Smooth muscle cell (in vitro differentiated cells): ENCODE results near the gene ETV2. TPM values are rescaled to one million over a fixed set of nuclear protein-coding genes. Genes with fewer than 3 reads are reported as not detected.

Source experiments
- DNase-seq: peaks from one replicate; lab custom pipeline; 2025; ENCODE audit not compliant: unreplicated experiment; lab: John Stamatoyannopoulos, UW
- H2AFZ ChIP-seq: fragments of 200-600 bp; sonication (generic); 2 replicates; pipeline ENCODE4 v1.6.0; 2016; ENCODE audit warnings: antibody characterized with exemption, low read depth, mild to moderate bottlenecking
- H3F3A ChIP-seq: fragments of 200-600 bp; sonication (generic); 2 replicates; pipeline ENCODE4 v1.6.0; 2017; ENCODE audit warnings: antibody characterized with exemption, low read depth
- H3K27ac ChIP-seq: fragments of 200-600 bp; sonication (generic); 2 replicates; pipeline ENCODE4 v1.5.1; 2016; ENCODE audit warnings: low read depth, mild to moderate bottlenecking
- H3K27me3 ChIP-seq: fragments of 200-600 bp; sonication (generic); 2 replicates; pipeline ENCODE4 v1.6.1; 2016; ENCODE audit warnings: low read depth, mild to moderate bottlenecking
- H3K36me3 ChIP-seq: fragments of 200-600 bp; sonication (generic); 2 replicates; pipeline ENCODE4 v1.5.1; 2016; ENCODE audit warnings: low read depth
- H3K4me1 ChIP-seq: fragments of 200-600 bp; sonication (generic); 2 replicates; pipeline ENCODE4 v1.5.1; 2016; ENCODE audit warnings: low read depth
- H3K4me2 ChIP-seq: fragments of 200-600 bp; sonication (generic); 2 replicates; pipeline ENCODE4 v1.6.0; 2016; ENCODE audit warnings: mild to moderate bottlenecking
- H3K4me3 ChIP-seq: fragments of 200-600 bp; sonication (generic); 2 replicates; pipeline ENCODE4 v1.5.1; 2016; ENCODE audit warnings: mild to moderate bottlenecking
- H3K79me2 ChIP-seq: fragments of 200-600 bp; sonication (generic); 2 replicates; pipeline ENCODE4 v1.6.0; 2016; ENCODE audit warnings: low read depth, mild to moderate bottlenecking
- H3K9ac ChIP-seq: fragments of 200-600 bp; sonication (generic); 2 replicates; pipeline ENCODE4 v1.6.0; 2016; ENCODE audit warnings: low read depth
- H3K9me3 ChIP-seq: fragments of 200-600 bp; sonication (generic); replicated peaks from 2 replicates; pipeline ENCODE4 v1.5.1; 2016; ENCODE audit warnings: low read depth
- H4K20me1 ChIP-seq: fragments of 200-600 bp; sonication (generic); 2 replicates; pipeline ENCODE4 v1.6.0; 2016; ENCODE audit warnings: low read depth
- CTCF ChIP-seq: fragments of 200-600 bp; sonication (generic); IDR thresholded peaks from 2 replicates; pipeline ENCODE4 v1.5.1; 2017; ENCODE audit warnings: borderline replicate concordance, mild to moderate bottlenecking, antibody characterized with exemption; ENCODE audit not compliant: insufficient read depth, poor library complexity, severe bottlenecking
- WGBS: methylation state at CpG from one replicate; pipeline ENCODE4 v1.1.7; 2016; ENCODE audit warnings: low lambda C conversion rate; 5-methylcytosine and 5-hydroxymethylcytosine counted together
- polyA plus RNA-seq: library from polyadenylated mRNA; unstranded; fragments of >200 nt; fragmentation: Nextera tagmentation; extraction: Ambion mirVana; gene quantifications from 2 replicates; pipeline ENCODE4 v1.2.1, GENCODE V29; 2016
- total RNA-seq: library from RNA; depleted of rRNA; stranded (reverse); fragments of >200 nt; gene quantifications from 2 replicates; pipeline ENCODE4 v1.2.3, GENCODE V29; 2014

The ETV2 gene
- total and polyA plus RNA-seq, 2 experiments from 2014 or later, result 2.9 TPM; not detected in 1

DNA sequence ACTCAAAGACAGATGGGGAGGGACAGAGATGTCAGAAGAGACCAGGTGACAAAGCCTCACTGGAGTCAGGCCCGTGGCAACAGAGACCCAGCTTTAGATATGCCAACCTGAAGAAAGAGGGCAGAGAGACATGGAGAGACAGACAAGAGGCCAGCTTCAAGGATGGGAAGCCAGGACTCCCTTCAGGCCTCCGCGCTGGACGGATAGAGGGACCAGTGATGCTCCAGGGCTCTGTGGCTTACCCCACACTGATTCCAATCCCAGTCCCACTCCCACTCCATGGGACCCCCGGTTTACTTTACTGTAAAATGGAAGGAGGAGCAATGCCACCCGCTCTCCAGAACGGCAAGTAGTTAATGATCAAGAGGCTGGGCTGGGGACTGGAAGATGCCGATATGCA is 1.7 kb upstream of the ETV2 start:
- TF ChIP-seq CTCF, result no peak
- Histone ChIP-seq H2AFZ (no peak overlapping the region), H3K79me2 (no peaks in the 10 kb centered on the region), H3K9me3 (no peaks in the 10 kb centered on the region), H3K4me1 (peaks cover 13% of the 10 kb centered on the region), H3K36me3 (no peaks in the 10 kb centered on the region), H3K27ac (no peak overlapping the region), H3K27me3 (no peaks in the 10 kb centered on the region), H4K20me1 (no peaks in the 10 kb centered on the region), H3F3A (peaks cover 9% of the 10 kb centered on the region), H3K4me2 (no peak overlapping the region), H3K4me3 (no peak overlapping the region), H3K9ac (no peak overlapping the region)
- WGBS, result 95% methylated on average over 8 of the region's 8 CpGs
- no peak for DNase-seq

GRCh38 chr19:35642312-35642711 is 767 bp downstream of the ETV2 start:
- no peaks in the 10 kb centered on the region for H3K36me3 ChIP-seq
- H4K20me1 ChIP-seq, result no peaks in the 10 kb centered on the region
- no peak for DNase-seq
- H3K9me3 ChIP-seq, result no peaks in the 10 kb centered on the region
- H3K9ac ChIP-seq, result peak overlapping the region; percentile 28
- no peak overlapping the region for H3K4me3 ChIP-seq
- no peak for TF ChIP-seq CTCF
- peak overlapping the region; percentile 91 for H3K4me2 ChIP-seq
- 72% methylated on average over 10 of the region's 10 CpGs for WGBS
- no peak overlapping the region for H2AFZ ChIP-seq
- H3K27ac ChIP-seq, result peak overlapping the region; percentile 86
- H3F3A ChIP-seq, result peaks cover 21% of the 10 kb centered on the region
- no peaks in the 10 kb centered on the region for H3K27me3 ChIP-seq
- peaks cover 13% of the 10 kb centered on the region for H3K4me1 ChIP-seq
- H3K79me2 ChIP-seq, result no peaks in the 10 kb centered on the region

- Histone ChIP-seq H3K9me3 (no peaks in the 10 kb centered on the region), H2AFZ (peak overlapping the region; percentile 80), H3K4me1 (peaks cover 13% of the 10 kb centered on the region), H4K20me1 (no peaks in the 10 kb centered on the region), H3K27me3 (no peaks in the 10 kb centered on the region), H3F3A (peaks cover 21% of the 10 kb centered on the region), H3K27ac (peak overlapping the region; percentile 86), H3K9ac (peak overlapping the region; percentile 26), H3K4me3 (peak overlapping the region; percentile 61), H3K4me2 (peak overlapping the region; percentile 91), H3K36me3 (no peaks in the 10 kb centered on the region), H3K79me2 (no peaks in the 10 kb centered on the region)
- no peak for DNase-seq
- no peak for TF ChIP-seq CTCF
- 40% methylated on average over 15 of the region's 15 CpGs for WGBS
Measured at GRCh38 chr19:35642798-35643254, 1.3 kb downstream of the ETV2 start.
